RWPE1 (cell line): Measurements from ENCODE around the gene AK1.
A peak's percentile ranks its signal among the peaks of the same experiment; 100 is the strongest.

Experiments
- CTCF ChIA-PET: fragments of 350-600 bp; sonication (Branson Sonifier 250); formaldehyde crosslinking; extraction: SDS; loops from one replicate; lab custom pipeline; 2021; lab: Yijun Ruan, JAX
- POLR2A ChIA-PET: fragments of 400-600 bp; formaldehyde crosslinking; extraction: SDS; loops from one replicate; lab custom pipeline; 2020; ENCODE audit warnings: antibody characterized with exemption; ENCODE audit not compliant: low non-redundant PET; lab: Yijun Ruan, JAX
- DNase-seq: peaks from one replicate; pipeline ENCODE4 v3.0.0; 2012; ENCODE audit warnings: low spot score
- H3K27ac ChIP-seq: fragments of 450-650 bp; 2 replicates; pipeline ENCODE4 v1.5.1; 2017
- TF ChIP-seq, protein P1 (sequence below): fragments of 450-650 bp; conservative IDR thresholded peaks from 2 replicates; pipeline ENCODE4 v1.5.1; 2017; ENCODE audit warnings: low read depth, mild to moderate bottlenecking

AK1 gene

GRCh38 chr9:127832248-127832647 lies 45.2 kb downstream of the AK1 start:
- no peak for DNase-seq
- ChIA-PET CTCF (no interaction called here), POLR2A (no interaction called here)
- TF ChIP-seq, protein P1, sequence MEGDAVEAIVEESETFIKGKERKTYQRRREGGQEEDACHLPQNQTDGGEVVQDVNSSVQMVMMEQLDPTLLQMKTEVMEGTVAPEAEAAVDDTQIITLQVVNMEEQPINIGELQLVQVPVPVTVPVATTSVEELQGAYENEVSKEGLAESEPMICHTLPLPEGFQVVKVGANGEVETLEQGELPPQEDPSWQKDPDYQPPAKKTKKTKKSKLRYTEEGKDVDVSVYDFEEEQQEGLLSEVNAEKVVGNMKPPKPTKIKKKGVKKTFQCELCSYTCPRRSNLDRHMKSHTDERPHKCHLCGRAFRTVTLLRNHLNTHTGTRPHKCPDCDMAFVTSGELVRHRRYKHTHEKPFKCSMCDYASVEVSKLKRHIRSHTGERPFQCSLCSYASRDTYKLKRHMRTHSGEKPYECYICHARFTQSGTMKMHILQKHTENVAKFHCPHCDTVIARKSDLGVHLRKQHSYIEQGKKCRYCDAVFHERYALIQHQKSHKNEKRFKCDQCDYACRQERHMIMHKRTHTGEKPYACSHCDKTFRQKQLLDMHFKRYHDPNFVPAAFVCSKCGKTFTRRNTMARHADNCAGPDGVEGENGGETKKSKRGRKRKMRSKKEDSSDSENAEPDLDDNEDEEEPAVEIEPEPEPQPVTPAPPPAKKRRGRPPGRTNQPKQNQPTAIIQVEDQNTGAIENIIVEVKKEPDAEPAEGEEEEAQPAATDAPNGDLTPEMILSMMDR = no peak
- H3K27ac ChIP-seq = 0 out of 2 replicates have a peak overlapping the region, but pooled peaks have one; percentile 20

DNA sequence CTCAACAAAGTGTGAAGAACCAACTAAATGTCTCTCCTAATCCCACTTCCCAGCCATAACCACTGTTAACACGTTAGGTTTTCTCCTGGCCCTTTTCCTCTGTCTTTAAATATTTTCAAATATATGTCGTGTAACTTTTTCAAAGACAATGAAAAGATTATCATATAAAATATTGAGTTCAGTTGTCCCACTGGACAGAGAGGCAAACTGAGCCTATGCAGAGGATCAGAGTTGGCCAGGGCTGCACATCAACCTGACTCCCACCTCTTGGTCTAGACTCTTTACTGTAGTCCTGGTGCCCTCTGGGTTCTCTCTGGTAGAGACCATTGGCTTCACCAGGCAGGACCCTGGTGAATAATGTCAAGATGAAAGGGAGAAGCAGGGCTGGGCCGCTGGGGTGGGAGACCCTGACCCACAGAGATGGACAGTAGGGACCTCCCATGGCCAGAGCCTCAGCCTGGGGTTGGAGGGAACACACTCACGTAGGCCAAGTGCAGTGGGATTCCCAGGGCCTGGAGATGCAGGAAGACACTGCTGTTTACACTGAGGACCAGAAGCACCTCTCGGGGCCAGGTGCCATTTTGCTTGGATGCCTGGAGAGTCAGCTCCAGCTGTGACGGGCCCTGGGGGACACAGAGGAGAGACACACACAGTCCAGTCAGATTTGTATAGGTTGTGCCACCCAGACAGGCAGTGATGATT lies 48.1 kb downstream of the AK1 start:
- TF ChIP-seq, protein P1 = no peak
- ChIA-PET POLR2A (interaction anchor here (0.7 kb wide), 1 partner anchor 40 kb away, joined by 3 read pairs; no protein-coding TSS in a partner anchor), CTCF (interaction anchor here (1.1 kb wide), 1 partner anchor 40 kb away, joined by 3 read pairs; no protein-coding TSS in a partner anchor)
- H3K27ac ChIP-seq = peak overlapping the region; percentile 17
- DNase-seq = no peak

GRCh38 chr9:127828262-127829031 lies 49.0 kb downstream of the AK1 start:
- POLR2A ChIA-PET = no interaction called here
- CTCF ChIA-PET = interaction anchor here (1.0 kb wide), 1 partner anchor 41 kb away, joined by 5 read pairs; no protein-coding TSS in a partner anchor
- peak overlapping the region; percentile 18 for H3K27ac ChIP-seq
- DNase-seq = peak; percentile 57
- TF ChIP-seq, protein P1 = no peak

GRCh38 chr9:127826253-127826913 lies 51.1 kb downstream of the AK1 start:
- ChIA-PET POLR2A (interaction anchor here (0.6 kb wide), 1 partner anchor 88 kb away, joined by 3 read pairs; no protein-coding TSS in a partner anchor), CTCF (interaction anchor here (0.6 to 0.7 kb wide), 2 partner anchors 9 to 29 kb away, joined by 3 read pairs; no protein-coding TSS in a partner anchor)
- H3K27ac ChIP-seq = peak overlapping the region; percentile 31
- TF ChIP-seq, protein P1 = no peak
- DNase-seq = no peak

DNA sequence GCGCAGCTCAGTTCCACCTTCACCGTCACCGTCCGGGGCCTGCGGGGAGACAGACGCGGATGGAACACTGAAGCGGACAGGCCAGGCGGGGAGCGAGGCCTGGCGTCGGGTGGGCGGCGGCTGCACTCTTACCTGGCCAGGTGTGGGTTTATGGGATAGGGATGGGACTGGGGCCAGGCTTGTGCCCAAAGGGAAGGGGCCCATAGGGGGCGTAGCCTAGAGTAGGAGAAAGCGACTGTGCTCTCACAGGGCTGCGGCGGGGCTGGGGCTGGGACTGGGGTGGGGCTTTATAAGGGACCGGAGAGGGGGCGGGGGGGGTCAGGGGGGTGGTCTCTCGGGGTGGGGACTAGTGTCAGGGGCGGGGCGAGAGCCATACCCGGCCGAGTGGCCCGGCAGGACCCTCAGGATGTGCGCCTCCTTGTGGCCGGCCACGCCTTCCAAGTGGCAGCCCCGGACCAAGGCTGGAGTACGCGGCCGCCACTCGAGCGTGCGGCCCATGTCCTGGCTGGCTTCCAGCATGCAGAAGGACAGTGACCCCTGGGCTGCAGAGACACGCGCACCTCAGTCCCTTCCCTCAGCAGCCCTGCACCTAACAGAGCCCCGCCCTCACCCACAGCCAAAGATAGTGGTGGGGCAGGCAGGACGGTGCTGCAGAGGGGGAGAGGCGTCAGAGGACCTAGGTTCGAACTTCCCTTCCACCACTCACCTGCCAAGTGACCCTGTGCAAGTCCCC lies 52.0 kb downstream of the AK1 start:
- TF ChIP-seq, protein P1 = no peak; the same call in 1 of the 2 replicates
- DNase-seq = no peak
- POLR2A ChIA-PET = no interaction called here
- CTCF ChIA-PET = interaction anchor here (1.0 to 1.1 kb wide), 2 partner anchors 23 to 90 kb away, joined by 4 read pairs; partner anchors contain the start of genes FPGS and TOR2A
- peak overlapping the region; percentile 31 for H3K27ac ChIP-seq
